ENCODE data around the gene STAT4. TPM values are rescaled to one million over a fixed set of nuclear protein-coding genes. Genes with fewer than 3 reads are reported as not detected.

STAT4 gene
- polyA plus RNA-seq, 1 donor (not counting 4 experiments of a cell fraction or from before 2014, with no cell fraction given): 2.0 TPM

DNA sequence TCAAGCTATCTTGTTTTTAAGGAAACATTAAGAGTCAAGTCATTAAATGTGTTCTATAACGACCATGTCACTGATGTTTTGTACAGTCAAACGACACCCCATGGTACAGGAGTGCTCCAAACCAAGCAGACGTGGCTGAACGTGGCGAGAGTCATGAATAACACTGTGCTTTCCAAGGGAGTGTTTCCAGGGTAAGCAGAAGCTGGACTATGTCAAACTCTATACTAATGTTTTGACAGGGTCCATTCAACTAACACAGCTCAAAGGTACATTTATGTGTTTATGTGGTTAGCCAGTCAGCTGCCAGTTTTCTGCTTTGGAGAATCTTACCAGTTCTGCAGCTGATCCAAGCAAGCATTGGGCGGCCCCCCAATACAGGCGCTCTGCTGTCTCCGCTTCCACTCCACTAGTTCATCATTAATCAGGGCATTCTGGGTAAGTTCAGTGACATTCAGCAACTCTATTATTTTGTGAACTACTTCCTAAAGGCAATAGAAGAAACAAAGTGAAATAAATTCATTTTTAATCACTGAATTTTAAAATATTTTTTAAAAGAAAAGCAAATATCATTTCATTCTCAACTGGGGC, 153.2 kb downstream of the STAT4 start:
- TF ChIP-seq, protein P1, sequence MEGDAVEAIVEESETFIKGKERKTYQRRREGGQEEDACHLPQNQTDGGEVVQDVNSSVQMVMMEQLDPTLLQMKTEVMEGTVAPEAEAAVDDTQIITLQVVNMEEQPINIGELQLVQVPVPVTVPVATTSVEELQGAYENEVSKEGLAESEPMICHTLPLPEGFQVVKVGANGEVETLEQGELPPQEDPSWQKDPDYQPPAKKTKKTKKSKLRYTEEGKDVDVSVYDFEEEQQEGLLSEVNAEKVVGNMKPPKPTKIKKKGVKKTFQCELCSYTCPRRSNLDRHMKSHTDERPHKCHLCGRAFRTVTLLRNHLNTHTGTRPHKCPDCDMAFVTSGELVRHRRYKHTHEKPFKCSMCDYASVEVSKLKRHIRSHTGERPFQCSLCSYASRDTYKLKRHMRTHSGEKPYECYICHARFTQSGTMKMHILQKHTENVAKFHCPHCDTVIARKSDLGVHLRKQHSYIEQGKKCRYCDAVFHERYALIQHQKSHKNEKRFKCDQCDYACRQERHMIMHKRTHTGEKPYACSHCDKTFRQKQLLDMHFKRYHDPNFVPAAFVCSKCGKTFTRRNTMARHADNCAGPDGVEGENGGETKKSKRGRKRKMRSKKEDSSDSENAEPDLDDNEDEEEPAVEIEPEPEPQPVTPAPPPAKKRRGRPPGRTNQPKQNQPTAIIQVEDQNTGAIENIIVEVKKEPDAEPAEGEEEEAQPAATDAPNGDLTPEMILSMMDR (optimal IDR thresholded peaks at IDR 0.05 in 1 of 3, IDR thresholded peaks at IDR 0.05 in 1 of 3, conservative IDR thresholded peaks at IDR 0.05 in 1 of 3; ENCODE audit: extremely low read depth in 1 of 3, insufficient read depth in 2 of 3, low read length in 3 of 3): no peak
- no peak for TF ChIP-seq EZH2 (IDR thresholded peaks at IDR 0.05; ENCODE audit: low read length)
- H3K27ac ChIP-seq (ENCODE audit: control insufficient read depth, insufficient read depth, low read length): no peak overlapping the region
- FAIRE-seq (no peak), DNase-seq (ENCODE audit: low read depth, low spot score) (no peak)
- H3K4me1 ChIP-seq (ENCODE audit: control insufficient read depth, extremely low read depth, insufficient read depth, low read length): peaks cover 18% of the 10 kb centered on the region
- no peak overlapping the region for H3K4me2 ChIP-seq (ENCODE audit: control insufficient read depth, extremely low read depth, insufficient read depth, low read depth, low read length)
- no peak overlapping the region for H3K9ac ChIP-seq (ENCODE audit: control insufficient read depth, extremely low read depth, insufficient read depth, low read length)
- H3K36me3 ChIP-seq (ENCODE audit: control insufficient read depth in 2 of 2, extremely low read depth in 1 of 2, insufficient read depth in 2 of 2, low read length in 2 of 2): peaks cover 46 to 52% of the 10 kb centered on the region in 2 experiments
- no peak overlapping the region for H2AFZ ChIP-seq (ENCODE audit: control insufficient read depth, low read length)
- H3K4me3 ChIP-seq (ENCODE audit: control insufficient read depth in 2 of 3, extremely low read depth in 1 of 3, insufficient read depth in 2 of 3, low read depth in 1 of 3, low read length in 3 of 3): no peak overlapping the region
- no peaks in the 10 kb centered on the region for H3K9me3 ChIP-seq (ENCODE audit: control insufficient read depth, low read depth, low read length)
- no peaks in the 10 kb centered on the region for H3K27me3 ChIP-seq (ENCODE audit: control insufficient read depth, extremely low read depth, insufficient read depth, low read length)
- no peaks in the 10 kb centered on the region for H3K79me2 ChIP-seq (ENCODE audit: control insufficient read depth, insufficient read depth, low read length)
- dilution Hi-C loops (cut with MboI; ENCODE audit: extremely low pct_ligation_motif_present, low sequenced_read_pairs): no loop called here
- no peaks in the 10 kb centered on the region for H4K20me1 ChIP-seq (ENCODE audit: control insufficient read depth, extremely low read depth, insufficient read depth, low read length)
- no peaks in the 10 kb centered on the region for H3K9me1 ChIP-seq (ENCODE audit: control insufficient read depth, extremely low read depth, insufficient read depth, low read length)

- H3K4me1 ChIP-seq (ENCODE audit: control insufficient read depth, extremely low read depth, insufficient read depth, low read length): peaks cover 17% of the 10 kb centered on the region
- no peak overlapping the region for H2AFZ ChIP-seq (ENCODE audit: control insufficient read depth, low read length)
- H3K4me2 ChIP-seq (ENCODE audit: control insufficient read depth, extremely low read depth, insufficient read depth, low read depth, low read length): no peak overlapping the region
- no peaks in the 10 kb centered on the region for H3K9me1 ChIP-seq (ENCODE audit: control insufficient read depth, extremely low read depth, insufficient read depth, low read length)
- no peak overlapping the region for H3K27ac ChIP-seq (ENCODE audit: control insufficient read depth, insufficient read depth, low read length)
- H3K4me3 ChIP-seq (ENCODE audit: control insufficient read depth in 2 of 3, extremely low read depth in 1 of 3, insufficient read depth in 2 of 3, low read depth in 1 of 3, low read length in 3 of 3): no peak overlapping the region
- FAIRE-seq (no peak), DNase-seq (ENCODE audit: low read depth, low spot score) (no peak)
- H3K9me3 ChIP-seq (ENCODE audit: control insufficient read depth, low read depth, low read length): no peaks in the 10 kb centered on the region
- dilution Hi-C loops (cut with MboI; ENCODE audit: extremely low pct_ligation_motif_present, low sequenced_read_pairs): no loop called here
- no peak overlapping the region for H3K9ac ChIP-seq (ENCODE audit: control insufficient read depth, extremely low read depth, insufficient read depth, low read length)
- H3K36me3 ChIP-seq (ENCODE audit: control insufficient read depth in 2 of 2, extremely low read depth in 1 of 2, insufficient read depth in 2 of 2, low read length in 2 of 2): peaks cover 49 to 52% of the 10 kb centered on the region in 2 experiments
- H3K79me2 ChIP-seq (ENCODE audit: control insufficient read depth, insufficient read depth, low read length): no peaks in the 10 kb centered on the region
- no peaks in the 10 kb centered on the region for H3K27me3 ChIP-seq (ENCODE audit: control insufficient read depth, extremely low read depth, insufficient read depth, low read length)
- no peaks in the 10 kb centered on the region for H4K20me1 ChIP-seq (ENCODE audit: control insufficient read depth, extremely low read depth, insufficient read depth, low read length)
- TF ChIP-seq, protein P1 (optimal IDR thresholded peaks at IDR 0.05 in 1 of 3, IDR thresholded peaks at IDR 0.05 in 1 of 3, conservative IDR thresholded peaks at IDR 0.05 in 1 of 3; ENCODE audit: extremely low read depth in 1 of 3, insufficient read depth in 2 of 3, low read length in 3 of 3): no peak
- TF ChIP-seq EZH2 (IDR thresholded peaks at IDR 0.05; ENCODE audit: low read length): no peak
These were observed 153.8 kb downstream of the STAT4 start for GRCh38 chr2:190996947-190997346.

Data from keratinocyte (primary cell).